ENCODE measurements around the gene FMN1. TPM values are rescaled to one million over a fixed set of nuclear protein-coding genes. Genes with fewer than 3 reads are reported as not detected.

Gene FMN1
- total and polyA plus RNA-seq, 10 of the 15 experiments (the other 5 are each of a cell fraction or from before 2014, with no cell fraction given), result 0.05 to 0.16 (median 0.08) TPM; not detected in 4

DNA sequence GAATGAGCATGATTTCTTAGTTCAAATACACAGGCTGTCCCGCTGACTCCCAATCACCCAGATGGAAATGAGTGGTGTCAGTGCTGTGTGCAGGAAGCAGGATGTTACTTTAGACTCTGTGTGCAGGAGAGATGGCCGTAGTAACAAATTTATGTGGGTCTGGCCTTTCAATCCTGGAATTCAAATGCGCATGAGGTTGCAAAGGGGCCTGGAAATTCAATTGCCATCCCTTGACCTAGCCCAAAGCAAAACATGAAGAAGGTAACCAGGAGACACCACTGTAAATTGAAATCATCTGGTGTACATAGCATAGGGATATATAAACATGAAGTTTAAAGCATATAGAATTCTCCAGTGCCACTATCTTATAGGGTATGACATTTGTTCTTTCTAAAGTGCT, 443.5 kb downstream of the FMN1 start:
- Histone ChIP-seq H3K27ac (ENCODE audit: control insufficient read depth, insufficient read depth) (no peak overlapping the region), H3K9ac (ENCODE audit: control insufficient read depth, insufficient read depth, low read length) (no peak overlapping the region), H3K9me3 (replicated peaks; ENCODE audit: control insufficient read depth, insufficient read depth, low read length) (no peaks in the 10 kb centered on the region), H3K4me2 (ENCODE audit: control insufficient read depth, insufficient read depth) (no peak overlapping the region), H3K79me2 (ENCODE audit: control insufficient read depth, insufficient read depth, low read length) (no peaks in the 10 kb centered on the region), H3K36me3 (ENCODE audit: control insufficient read depth in 2 of 2, insufficient read depth in 2 of 2, low read length in 1 of 2) (no peaks in the 10 kb centered on the region), H2AFZ (ENCODE audit: control insufficient read depth, low read depth, low read length) (no peak overlapping the region), H3K4me1 (ENCODE audit: control insufficient read depth, insufficient read depth, low read length) (no peaks in the 10 kb centered on the region), H4K20me1 (ENCODE audit: control insufficient read depth, insufficient read depth) (no peaks in the 10 kb centered on the region), H3K4me3 (no peak overlapping the region), H3K27me3 (replicated peaks in 1 of 2; ENCODE audit: control insufficient read depth in 2 of 2, insufficient read depth in 2 of 2, low read length in 1 of 2) (no peaks in the 10 kb centered on the region; a peak in 1 of 4 replicates)
- CTCF ChIA-PET, result interaction anchor here (0.6 kb wide), 1 partner anchor 1121 kb away, joined by 4 read pairs; no protein-coding TSS in a partner anchor
- RAD21 ChIA-PET (ENCODE audit: unreplicated experiment), result no interaction called here
- DNase-seq (ENCODE audit: low read depth, low spot score) (no peak), ATAC-seq (no peak), FAIRE-seq (no peak)
- 54% methylated on average over 3 of the region's 3 CpGs for WGBS (ENCODE audit: insufficient coverage, insufficient replicate concordance, low lambda C conversion rate, missing lambda C conversion rate)
- BruUV-seq (replicated peaks), result no TSS peak
- POLR2A ChIA-PET, result no interaction called here
- intact Hi-C loops (cut with micrococcal nuclease; ENCODE audit: unreplicated experiment) (no loop called here), in situ Hi-C loops (cut with MboI) (no loop called here)
- TF ChIP-seq CBFB (IDR thresholded peaks at IDR 0.05; ENCODE audit: low read depth), result no peak
- SMC1A ChIA-PET (ENCODE audit: uncharacterized antibody, unreplicated experiment), result no interaction called here

DNA sequence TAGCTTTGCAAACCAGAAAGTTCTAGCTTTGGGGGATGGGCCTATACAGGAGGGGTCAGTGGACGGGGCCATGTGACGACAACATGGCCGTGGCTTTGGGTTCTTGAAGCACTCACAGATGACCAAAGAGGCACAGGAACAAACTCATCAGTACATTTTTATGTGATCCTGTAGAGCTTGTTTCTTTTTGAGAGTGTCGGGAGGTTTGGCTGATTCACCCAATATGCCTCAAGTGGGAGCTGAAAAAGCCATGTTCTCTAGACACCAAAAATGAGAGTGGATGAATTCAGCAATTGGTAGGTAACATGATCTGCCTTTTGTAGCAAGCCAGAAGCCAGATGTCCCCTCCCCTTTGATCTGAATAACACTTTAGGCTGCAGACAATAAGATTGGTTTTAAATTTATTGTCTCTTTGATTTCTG, 446.6 kb downstream of the FMN1 start:
- Histone ChIP-seq H3K9me3 (replicated peaks; ENCODE audit: control insufficient read depth, insufficient read depth, low read length) (no peaks in the 10 kb centered on the region), H3K4me2 (ENCODE audit: control insufficient read depth, insufficient read depth) (no peak overlapping the region), H3K27ac (ENCODE audit: control insufficient read depth, insufficient read depth) (no peak overlapping the region), H3K9ac (ENCODE audit: control insufficient read depth, insufficient read depth, low read length) (no peak overlapping the region), H3K79me2 (ENCODE audit: control insufficient read depth, insufficient read depth, low read length) (no peaks in the 10 kb centered on the region), H4K20me1 (ENCODE audit: control insufficient read depth, insufficient read depth) (no peaks in the 10 kb centered on the region), H3K4me3 (no peak overlapping the region), H3K27me3 (replicated peaks in 1 of 2; ENCODE audit: control insufficient read depth in 2 of 2, insufficient read depth in 2 of 2, low read length in 1 of 2) (no peaks in the 10 kb centered on the region; a peak in 2 of 4 replicates), H3K4me1 (ENCODE audit: control insufficient read depth, insufficient read depth, low read length) (no peaks in the 10 kb centered on the region), H2AFZ (ENCODE audit: control insufficient read depth, low read depth, low read length) (no peak overlapping the region), H3K36me3 (ENCODE audit: control insufficient read depth in 2 of 2, insufficient read depth in 2 of 2, low read length in 1 of 2) (no peaks in the 10 kb centered on the region)
- CTCF ChIA-PET, result no interaction called here
- intact Hi-C loops (cut with micrococcal nuclease; ENCODE audit: unreplicated experiment) (loop anchor here (10.0 kb wide), 2 partner anchors 47 to 63 kb away; no protein-coding TSS in a partner anchor), in situ Hi-C loops (cut with MboI) (no loop called here)
- DNase-seq (ENCODE audit: low read depth, low spot score) (no peak), ATAC-seq (no peak), FAIRE-seq (no peak)
- TF ChIP-seq EED (IDR thresholded peaks at IDR 0.05; ENCODE audit: low read depth), result no peak
- TF ChIP-seq, protein P1, sequence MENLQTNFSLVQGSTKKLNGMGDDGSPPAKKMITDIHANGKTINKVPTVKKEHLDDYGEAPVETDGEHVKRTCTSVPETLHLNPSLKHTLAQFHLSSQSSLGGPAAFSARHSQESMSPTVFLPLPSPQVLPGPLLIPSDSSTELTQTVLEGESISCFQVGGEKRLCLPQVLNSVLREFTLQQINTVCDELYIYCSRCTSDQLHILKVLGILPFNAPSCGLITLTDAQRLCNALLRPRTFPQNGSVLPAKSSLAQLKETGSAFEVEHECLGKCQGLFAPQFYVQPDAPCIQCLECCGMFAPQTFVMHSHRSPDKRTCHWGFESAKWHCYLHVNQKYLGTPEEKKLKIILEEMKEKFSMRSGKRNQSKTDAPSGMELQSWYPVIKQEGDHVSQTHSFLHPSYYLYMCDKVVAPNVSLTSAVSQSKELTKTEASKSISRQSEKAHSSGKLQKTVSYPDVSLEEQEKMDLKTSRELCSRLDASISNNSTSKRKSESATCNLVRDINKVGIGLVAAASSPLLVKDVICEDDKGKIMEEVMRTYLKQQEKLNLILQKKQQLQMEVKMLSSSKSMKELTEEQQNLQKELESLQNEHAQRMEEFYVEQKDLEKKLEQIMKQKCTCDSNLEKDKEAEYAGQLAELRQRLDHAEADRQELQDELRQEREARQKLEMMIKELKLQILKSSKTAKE (IDR thresholded peaks at IDR 0.05; ENCODE audit: low read depth, poor library complexity, severe bottlenecking), result no peak
- TF ChIP-seq, protein P2, sequence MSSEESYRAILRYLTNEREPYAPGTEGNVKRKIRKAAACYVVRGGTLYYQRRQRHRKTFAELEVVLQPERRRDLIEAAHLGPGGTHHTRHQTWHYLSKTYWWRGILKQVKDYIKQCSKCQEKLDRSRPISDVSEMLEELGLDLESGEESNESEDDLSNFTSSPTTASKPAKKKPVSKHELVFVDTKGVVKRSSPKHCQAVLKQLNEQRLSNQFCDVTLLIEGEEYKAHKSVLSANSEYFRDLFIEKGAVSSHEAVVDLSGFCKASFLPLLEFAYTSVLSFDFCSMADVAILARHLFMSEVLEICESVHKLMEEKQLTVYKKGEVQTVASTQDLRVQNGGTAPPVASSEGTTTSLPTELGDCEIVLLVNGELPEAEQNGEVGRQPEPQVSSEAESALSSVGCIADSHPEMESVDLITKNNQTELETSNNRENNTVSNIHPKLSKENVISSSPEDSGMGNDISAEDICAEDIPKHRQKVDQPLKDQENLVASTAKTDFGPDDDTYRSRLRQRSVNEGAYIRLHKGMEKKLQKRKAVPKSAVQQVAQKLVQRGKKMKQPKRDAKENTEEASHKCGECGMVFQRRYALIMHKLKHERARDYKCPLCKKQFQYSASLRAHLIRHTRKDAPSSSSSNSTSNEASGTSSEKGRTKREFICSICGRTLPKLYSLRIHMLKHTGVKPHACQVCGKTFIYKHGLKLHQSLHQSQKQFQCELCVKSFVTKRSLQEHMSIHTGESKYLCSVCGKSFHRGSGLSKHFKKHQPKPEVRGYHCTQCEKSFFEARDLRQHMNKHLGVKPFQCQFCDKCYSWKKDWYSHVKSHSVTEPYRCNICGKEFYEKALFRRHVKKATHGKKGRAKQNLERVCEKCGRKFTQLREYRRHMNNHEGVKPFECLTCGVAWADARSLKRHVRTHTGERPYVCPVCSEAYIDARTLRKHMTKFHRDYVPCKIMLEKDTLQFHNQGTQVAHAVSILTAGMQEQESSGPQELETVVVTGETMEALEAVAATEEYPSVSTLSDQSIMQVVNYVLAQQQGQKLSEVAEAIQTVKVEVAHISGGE (CRISPR knock-in tag; IDR thresholded peaks at IDR 0.05), result no peak
- TF ChIP-seq BMI1 (IDR thresholded peaks at IDR 0.05; ENCODE audit: borderline replicate concordance), result no peak
- no peak for TF ChIP-seq SMAD1 (IDR thresholded peaks at IDR 0.05; ENCODE audit: low read depth, partially characterized antibody)
- TF ChIP-seq, protein P3, sequence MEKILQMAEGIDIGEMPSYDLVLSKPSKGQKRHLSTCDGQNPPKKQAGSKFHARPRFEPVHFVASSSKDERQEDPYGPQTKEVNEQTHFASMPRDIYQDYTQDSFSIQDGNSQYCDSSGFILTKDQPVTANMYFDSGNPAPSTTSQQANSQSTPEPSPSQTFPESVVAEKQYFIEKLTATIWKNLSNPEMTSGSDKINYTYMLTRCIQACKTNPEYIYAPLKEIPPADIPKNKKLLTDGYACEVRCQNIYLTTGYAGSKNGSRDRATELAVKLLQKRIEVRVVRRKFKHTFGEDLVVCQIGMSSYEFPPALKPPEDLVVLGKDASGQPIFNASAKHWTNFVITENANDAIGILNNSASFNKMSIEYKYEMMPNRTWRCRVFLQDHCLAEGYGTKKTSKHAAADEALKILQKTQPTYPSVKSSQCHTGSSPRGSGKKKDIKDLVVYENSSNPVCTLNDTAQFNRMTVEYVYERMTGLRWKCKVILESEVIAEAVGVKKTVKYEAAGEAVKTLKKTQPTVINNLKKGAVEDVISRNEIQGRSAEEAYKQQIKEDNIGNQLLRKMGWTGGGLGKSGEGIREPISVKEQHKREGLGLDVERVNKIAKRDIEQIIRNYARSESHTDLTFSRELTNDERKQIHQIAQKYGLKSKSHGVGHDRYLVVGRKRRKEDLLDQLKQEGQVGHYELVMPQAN (conservative IDR thresholded peaks at IDR 0.05), result no peak
- RAD21 ChIA-PET (ENCODE audit: unreplicated experiment), result no interaction called here
- POLR2A ChIA-PET, result no interaction called here
- BruUV-seq (replicated peaks), result no TSS peak
- SMC1A ChIA-PET (ENCODE audit: uncharacterized antibody, unreplicated experiment), result no interaction called here
- 40% methylated on average over 4 of the region's 4 CpGs for WGBS (ENCODE audit: insufficient coverage, insufficient replicate concordance, low lambda C conversion rate, missing lambda C conversion rate)

Data from GM12878 (cell line).